Measurements from ENCODE around the gene NCOA3. TPM values are rescaled to one million over a fixed set of nuclear protein-coding genes. Genes with fewer than 3 reads are reported as not detected.
"Not testable (repeated sequence)": the region's sequence is repeated elsewhere in the genome, so short reads cannot be mapped to it uniquely, and the experiment has no call there.

NCOA3 gene
- total RNA-seq, 2 donors from 2014 or later: 55.4 to 58.2 TPM

DNA sequence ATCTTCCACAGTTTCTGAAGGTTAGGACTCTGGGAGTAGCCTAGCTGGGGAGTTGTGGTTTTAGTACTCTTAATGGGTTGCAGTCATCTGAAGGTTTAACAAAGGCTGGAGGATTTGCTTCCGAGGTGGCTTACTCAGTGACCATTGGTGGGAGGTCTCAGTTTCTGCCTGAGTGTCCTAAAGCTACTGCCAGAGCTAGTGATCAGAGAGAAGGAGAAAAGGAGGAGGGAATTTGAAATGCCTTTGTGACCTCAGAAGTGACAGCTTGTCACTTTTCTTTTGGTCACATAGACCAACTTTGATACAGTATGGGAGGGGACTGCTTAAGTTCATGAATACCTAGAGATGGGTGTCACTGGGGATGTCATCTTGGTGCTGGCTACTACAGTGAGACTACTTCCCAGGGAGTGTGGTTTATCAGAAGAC is 41.3 kb downstream of the NCOA3 start:
- Mint-ChIP-seq H3K4me1 (peaks cover 41% of the 10 kb centered on the region), H3K4me3 (no peak overlapping the region), H3K36me3 (ENCODE audit: low read depth) (peaks cover 2% of the 10 kb centered on the region), H3K27ac (peak overlapping the region; percentile 24), H3K27me3 (no peaks in the 10 kb centered on the region)
- H3K9me3 ChIP-seq (ENCODE audit: control insufficient read depth, low read length, poor library complexity, severe bottlenecking): no peaks in the 10 kb centered on the region
- ATAC-seq (peak; percentile 49), DNase-seq (no peak)

DNA sequence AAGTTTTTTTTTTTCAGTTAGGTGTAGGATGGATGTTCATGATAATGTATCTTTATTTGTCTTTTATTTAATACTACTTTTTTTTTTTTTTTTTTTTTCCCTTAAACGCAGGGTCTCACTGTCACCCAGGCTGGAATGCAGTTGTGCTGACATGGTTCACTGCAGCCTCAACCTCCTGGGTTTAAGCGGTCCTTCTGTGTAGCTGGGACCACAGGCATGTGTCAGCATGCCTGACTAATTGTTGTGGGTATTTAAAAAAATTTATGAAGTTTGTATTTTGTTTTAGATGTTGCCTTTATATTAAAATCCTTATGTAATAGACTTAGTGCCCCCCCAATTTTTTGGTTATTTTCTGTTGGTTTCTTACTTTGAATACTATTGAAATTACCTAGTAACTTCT is 42.6 kb downstream of the NCOA3 start:
- no peak for DNase-seq
- Mint-ChIP-seq H3K4me3 (no peak overlapping the region), H3K36me3 (ENCODE audit: low read depth) (peaks cover 2% of the 10 kb centered on the region), H3K4me1 (peaks cover 38% of the 10 kb centered on the region), H3K27ac (no peak overlapping the region), H3K27me3 (no peaks in the 10 kb centered on the region)
- no peaks in the 10 kb centered on the region for H3K9me3 ChIP-seq (ENCODE audit: control insufficient read depth, low read length, poor library complexity, severe bottlenecking)
- no peak for ATAC-seq

DNA sequence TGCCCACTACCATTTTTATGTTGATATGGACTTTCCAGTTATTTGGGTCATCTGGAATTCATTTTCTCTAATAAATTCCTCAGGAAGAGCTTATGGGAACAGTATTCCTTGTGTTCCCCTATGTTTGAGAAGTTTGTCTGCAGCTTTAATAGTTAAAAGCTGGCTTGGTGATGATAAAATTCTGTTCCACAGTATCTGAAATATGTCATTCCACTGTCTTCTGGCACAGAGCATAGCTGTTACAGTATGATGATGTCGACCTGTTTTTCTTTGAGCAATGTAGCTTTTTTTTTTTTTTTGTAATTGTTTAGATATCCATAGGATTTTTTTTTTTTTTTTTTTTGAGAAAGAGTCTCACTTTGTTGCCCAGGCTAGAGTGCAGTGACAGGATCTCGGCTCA is 43.2 kb downstream of the NCOA3 start:
- peaks cover 2% of the 10 kb centered on the region for H3K36me3 Mint-ChIP-seq (ENCODE audit: low read depth)
- ATAC-seq: no peak
- no peak overlapping the region for H3K27ac Mint-ChIP-seq
- H3K4me3 Mint-ChIP-seq: no peak overlapping the region
- DNase-seq: no peak
- H3K9me3 ChIP-seq (ENCODE audit: control insufficient read depth, low read length, poor library complexity, severe bottlenecking): no peaks in the 10 kb centered on the region
- peaks cover 39% of the 10 kb centered on the region for H3K4me1 Mint-ChIP-seq
- H3K27me3 Mint-ChIP-seq: no peaks in the 10 kb centered on the region

DNA sequence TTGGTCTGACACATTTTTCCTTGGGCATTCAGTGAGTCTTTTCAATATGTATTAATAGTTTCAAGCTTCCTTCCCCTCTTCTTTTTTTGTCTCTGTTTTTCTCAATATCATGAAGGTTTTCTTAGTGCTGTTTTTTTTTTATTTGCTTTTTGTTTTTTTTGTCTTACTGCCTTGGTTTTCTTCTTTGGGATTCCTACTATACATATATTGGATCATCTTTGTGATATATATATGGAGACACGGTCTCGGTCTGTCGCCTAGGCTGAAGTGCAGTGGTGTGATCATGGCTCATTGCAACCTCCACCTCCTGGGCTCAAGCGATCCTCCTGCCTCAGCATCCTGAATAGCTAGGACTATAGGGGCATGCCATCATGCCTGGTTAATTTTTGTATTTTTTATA is 43.8 kb downstream of the NCOA3 start:
- peaks cover 2% of the 10 kb centered on the region for H3K36me3 Mint-ChIP-seq (ENCODE audit: low read depth)
- ATAC-seq: no peak
- peak overlapping the region; percentile 39 for H3K27ac Mint-ChIP-seq
- H3K27me3 Mint-ChIP-seq: no peaks in the 10 kb centered on the region
- no peak overlapping the region for H3K4me3 Mint-ChIP-seq
- DNase-seq: no peak
- H3K4me1 Mint-ChIP-seq: peaks cover 35% of the 10 kb centered on the region
- no peaks in the 10 kb centered on the region for H3K9me3 ChIP-seq (ENCODE audit: control insufficient read depth, low read length, poor library complexity, severe bottlenecking)

DNA sequence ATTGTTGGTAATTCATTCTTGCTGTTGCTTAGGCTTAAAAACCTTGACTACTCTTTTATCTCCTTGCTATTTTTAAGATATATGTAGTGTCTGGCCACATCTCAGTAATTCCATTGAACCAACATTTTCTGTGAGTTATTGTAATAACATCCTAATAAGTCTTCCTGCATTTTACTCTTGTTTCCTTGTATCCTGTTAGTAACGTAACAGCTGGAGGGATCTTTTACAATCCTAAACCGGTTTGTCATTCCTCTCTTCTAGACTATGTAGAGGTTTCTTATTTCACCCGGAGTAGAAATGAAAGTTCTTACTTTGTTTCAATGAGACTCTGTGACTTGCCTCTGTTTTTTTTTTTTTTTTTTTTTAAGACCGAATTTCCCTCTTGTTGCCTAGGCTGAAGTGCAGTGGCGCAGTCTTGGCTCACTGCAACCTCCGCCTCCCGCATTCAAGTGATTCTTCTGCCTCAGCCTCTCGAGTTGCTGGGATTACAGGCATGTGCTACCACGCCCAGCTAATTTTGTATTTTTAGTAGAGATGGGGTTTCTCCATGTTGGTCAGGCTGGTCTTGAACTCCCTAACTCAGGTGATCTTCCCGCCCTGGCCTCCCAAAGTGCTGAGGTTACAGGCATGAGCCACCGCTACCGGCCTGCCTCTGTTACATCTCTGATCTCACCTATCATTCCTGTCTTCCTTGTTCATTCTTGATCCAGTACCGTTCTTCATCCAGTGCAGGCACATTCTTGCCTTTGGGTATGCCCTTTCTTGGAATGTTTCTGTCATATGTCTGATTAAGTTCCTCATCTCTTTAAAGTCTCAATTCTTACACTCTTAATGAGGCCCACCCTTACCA is 44.7 kb downstream of the NCOA3 start:
- H3K9me3 ChIP-seq (ENCODE audit: control insufficient read depth, low read length, poor library complexity, severe bottlenecking): no peaks in the 10 kb centered on the region
- DNase-seq: no peak
- H3K36me3 Mint-ChIP-seq (ENCODE audit: low read depth): peaks cover 2% of the 10 kb centered on the region
- ATAC-seq: no peak
- H3K4me3 Mint-ChIP-seq: no peak overlapping the region
- peaks cover 36% of the 10 kb centered on the region for H3K4me1 Mint-ChIP-seq
- H3K27me3 Mint-ChIP-seq: no peaks in the 10 kb centered on the region
- no peak overlapping the region for H3K27ac Mint-ChIP-seq

DNA sequence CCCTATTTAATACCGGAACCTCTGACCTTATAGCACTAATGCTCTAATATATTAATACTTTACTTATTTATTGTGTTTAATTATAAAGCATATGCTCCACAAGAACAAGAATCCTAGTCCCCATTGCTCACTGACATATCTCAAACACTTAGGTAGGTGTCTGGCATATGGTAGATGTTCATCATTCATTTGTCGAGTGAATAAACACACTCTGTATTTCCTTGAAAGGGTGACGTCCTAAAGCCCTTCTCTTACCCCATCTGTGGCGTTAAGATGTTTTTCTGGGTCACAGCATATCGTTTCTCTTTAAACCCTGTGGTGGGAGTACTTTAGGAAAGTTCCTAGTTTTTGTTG is 45.3 kb downstream of the NCOA3 start:
- H3K4me1 Mint-ChIP-seq: peaks cover 33% of the 10 kb centered on the region
- H3K36me3 Mint-ChIP-seq (ENCODE audit: low read depth): peaks cover 2% of the 10 kb centered on the region
- no peaks in the 10 kb centered on the region for H3K27me3 Mint-ChIP-seq
- H3K9me3 ChIP-seq (ENCODE audit: control insufficient read depth, low read length, poor library complexity, severe bottlenecking): no peaks in the 10 kb centered on the region
- ATAC-seq: no peak
- no peak for DNase-seq
- H3K27ac Mint-ChIP-seq: no peak overlapping the region
- H3K4me3 Mint-ChIP-seq: no peak overlapping the region

DNA sequence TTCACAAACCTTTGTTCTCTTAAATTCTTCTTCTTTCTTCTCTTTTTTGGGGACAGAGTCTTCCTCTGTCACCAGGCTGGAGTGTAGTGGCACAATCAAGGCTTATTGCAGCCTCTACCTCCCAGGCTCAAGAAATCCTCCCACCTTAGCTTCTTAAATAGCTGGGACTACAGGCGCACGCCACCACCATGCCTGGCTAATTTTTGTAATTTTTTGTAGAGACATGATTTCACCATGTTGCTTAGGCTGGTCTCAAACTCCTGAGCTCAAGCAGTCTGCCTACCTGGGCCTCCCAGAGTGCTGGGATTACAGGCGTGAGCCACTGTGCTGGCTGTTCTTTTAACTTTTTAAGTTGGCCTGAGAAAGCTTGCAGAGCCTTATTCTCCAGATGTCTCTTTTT is 48.0 kb downstream of the NCOA3 start:
- no peaks in the 10 kb centered on the region for H3K27me3 Mint-ChIP-seq
- H3K4me1 Mint-ChIP-seq: peaks cover 18% of the 10 kb centered on the region
- no peak overlapping the region for H3K4me3 Mint-ChIP-seq
- peak overlapping the region; percentile 57 for H3K27ac Mint-ChIP-seq
- DNase-seq (no peak), ATAC-seq (no peak)
- no peaks in the 10 kb centered on the region for H3K9me3 ChIP-seq (ENCODE audit: control insufficient read depth, low read length, poor library complexity, severe bottlenecking)
- peaks cover 2% of the 10 kb centered on the region for H3K36me3 Mint-ChIP-seq (ENCODE audit: low read depth)

DNA sequence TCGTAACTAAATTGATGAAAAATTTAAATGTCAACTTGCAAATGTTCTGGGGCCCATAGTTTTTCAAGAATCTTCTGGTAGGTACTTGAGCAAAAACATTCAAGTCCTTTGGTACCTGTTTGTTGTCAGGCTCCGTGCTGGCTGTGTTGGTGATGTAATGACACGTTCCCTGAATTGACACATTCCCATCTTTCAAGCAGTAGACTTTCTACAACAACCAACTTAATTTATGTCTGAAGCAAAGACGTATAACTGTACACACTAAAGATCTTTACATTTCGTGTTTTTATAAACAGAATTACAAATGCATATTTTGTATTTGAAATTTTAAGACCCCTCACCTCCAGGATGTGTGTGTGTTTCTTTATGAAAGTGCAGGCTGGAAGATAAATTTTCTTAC is 49.5 kb downstream of the NCOA3 start:
- Mint-ChIP-seq H3K27me3 (no peaks in the 10 kb centered on the region), H3K4me3 (no peak overlapping the region), H3K4me1 (peaks cover 15% of the 10 kb centered on the region), H3K36me3 (ENCODE audit: low read depth) (peaks cover 2% of the 10 kb centered on the region), H3K27ac (no peak overlapping the region)
- no peak for DNase-seq
- H3K9me3 ChIP-seq (ENCODE audit: control insufficient read depth, low read length, poor library complexity, severe bottlenecking): no peaks in the 10 kb centered on the region
- ATAC-seq: no peak

DNA sequence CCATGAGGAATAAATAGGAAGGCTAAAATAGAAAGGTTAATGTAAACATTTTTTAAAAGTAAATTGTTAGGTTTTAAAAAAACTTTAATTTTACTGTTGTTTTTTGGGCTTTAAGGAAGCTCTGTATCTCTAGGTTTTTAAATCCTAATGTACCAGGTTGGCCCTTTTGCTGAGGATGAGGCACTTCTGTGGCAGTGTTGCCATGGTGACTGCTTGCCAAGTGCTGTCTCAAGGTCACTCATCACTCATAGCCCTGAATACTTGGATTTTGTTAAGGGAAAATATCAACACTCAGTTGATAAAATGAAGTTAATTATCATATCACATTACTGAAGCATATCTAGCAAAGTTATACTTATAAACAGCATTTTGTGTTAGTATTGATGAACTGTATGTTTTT is 50.2 kb downstream of the NCOA3 start:
- no peaks in the 10 kb centered on the region for H3K9me3 ChIP-seq (ENCODE audit: control insufficient read depth, low read length, poor library complexity, severe bottlenecking)
- DNase-seq (no peak), ATAC-seq (no peak)
- Mint-ChIP-seq H3K27ac (no peak overlapping the region), H3K27me3 (no peaks in the 10 kb centered on the region), H3K4me3 (no peak overlapping the region), H3K36me3 (ENCODE audit: low read depth) (no peaks in the 10 kb centered on the region), H3K4me1 (peaks cover 12% of the 10 kb centered on the region)

DNA sequence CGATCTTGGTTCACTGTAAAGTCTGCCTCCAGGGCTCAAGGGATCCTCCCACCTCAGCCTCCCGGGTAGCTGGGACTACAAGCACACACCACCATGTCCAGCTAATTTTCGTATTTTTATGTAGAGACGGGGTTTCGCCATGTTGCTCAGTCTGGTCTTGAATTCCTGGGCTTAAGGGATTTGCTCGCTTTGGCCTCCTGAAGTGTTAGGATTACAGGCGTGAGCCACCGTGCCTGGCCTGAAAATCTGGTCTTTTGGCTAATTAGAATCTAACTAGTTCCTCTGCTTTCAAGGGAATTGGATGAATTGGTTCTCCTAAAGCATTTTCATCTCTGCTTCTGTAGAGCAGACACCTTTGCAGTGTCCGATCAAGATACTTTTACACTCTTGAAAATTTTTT is 51.3 kb downstream of the NCOA3 start:
- Mint-ChIP-seq H3K36me3 (ENCODE audit: low read depth) (no peaks in the 10 kb centered on the region), H3K4me3 (no peak overlapping the region), H3K4me1 (peaks cover 12% of the 10 kb centered on the region), H3K27ac (no peak overlapping the region), H3K27me3 (no peaks in the 10 kb centered on the region)
- DNase-seq (no peak), ATAC-seq (no peak)
- H3K9me3 ChIP-seq (ENCODE audit: control insufficient read depth, low read length, poor library complexity, severe bottlenecking): no peaks in the 10 kb centered on the region

DNA sequence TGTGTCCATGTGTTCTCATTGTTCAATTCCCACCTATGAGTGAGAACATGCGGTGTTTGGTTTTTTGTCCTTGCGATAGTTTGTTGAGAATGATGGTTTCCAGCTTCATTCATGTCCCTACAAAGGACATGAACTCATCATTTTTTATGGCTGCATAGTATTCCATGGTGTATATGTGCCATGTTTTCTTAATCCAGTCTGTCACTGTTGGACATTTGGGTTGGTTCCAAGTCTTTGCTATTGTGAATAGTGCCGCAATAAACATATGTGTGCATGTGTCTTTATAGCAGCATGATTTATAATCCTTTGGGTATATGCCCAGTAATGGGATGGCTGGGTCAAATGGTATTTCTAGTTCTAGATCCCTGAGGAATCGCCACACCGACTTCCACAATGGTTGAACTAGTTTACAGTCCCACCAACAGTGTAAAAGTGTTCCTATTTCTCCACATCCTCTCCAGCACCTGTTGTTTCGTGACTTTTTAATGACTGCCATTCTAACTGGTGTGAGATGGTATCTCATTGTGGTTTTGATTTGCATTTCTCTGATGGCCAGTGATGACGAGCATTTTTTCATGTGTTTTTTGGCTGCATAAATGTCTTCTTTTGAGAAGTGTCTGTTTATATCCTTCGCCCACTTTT is 52.0 kb downstream of the NCOA3 start:
- not testable (repeated sequence) for H3K9me3 ChIP-seq (ENCODE audit: control insufficient read depth, low read length, poor library complexity, severe bottlenecking); H3K36me3 Mint-ChIP-seq (ENCODE audit: low read depth); DNase-seq; H3K27ac Mint-ChIP-seq; H3K27me3 Mint-ChIP-seq; ATAC-seq; H3K4me3 Mint-ChIP-seq
- peaks cover 16% of the 10 kb centered on the region for H3K4me1 Mint-ChIP-seq

DNA sequence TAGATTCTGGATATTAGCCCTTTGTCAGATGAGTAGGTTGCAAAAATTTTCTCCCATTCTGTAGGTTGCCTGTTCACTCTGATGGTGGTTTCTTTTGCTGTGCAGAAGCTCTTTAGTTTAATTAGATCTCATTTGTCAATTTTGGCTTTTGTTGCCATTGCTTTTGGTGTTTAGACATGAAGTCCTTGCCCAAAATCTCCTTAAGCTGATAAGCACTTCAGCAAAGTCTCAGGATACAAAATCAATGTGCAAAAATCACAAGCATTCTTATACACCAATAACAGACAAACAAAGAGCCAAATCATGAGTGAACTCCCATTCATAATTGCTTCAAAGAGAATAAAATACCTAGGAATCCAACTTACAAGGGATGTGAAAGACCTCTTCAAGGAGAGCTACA is 52.6 kb downstream of the NCOA3 start:
- H3K27ac Mint-ChIP-seq; H3K27me3 Mint-ChIP-seq; H3K9me3 ChIP-seq (ENCODE audit: control insufficient read depth, low read length, poor library complexity, severe bottlenecking); DNase-seq; ATAC-seq; H3K36me3 Mint-ChIP-seq (ENCODE audit: low read depth); H3K4me3 Mint-ChIP-seq: not testable (repeated sequence)
- H3K4me1 Mint-ChIP-seq: peaks cover 20% of the 10 kb centered on the region

DNA sequence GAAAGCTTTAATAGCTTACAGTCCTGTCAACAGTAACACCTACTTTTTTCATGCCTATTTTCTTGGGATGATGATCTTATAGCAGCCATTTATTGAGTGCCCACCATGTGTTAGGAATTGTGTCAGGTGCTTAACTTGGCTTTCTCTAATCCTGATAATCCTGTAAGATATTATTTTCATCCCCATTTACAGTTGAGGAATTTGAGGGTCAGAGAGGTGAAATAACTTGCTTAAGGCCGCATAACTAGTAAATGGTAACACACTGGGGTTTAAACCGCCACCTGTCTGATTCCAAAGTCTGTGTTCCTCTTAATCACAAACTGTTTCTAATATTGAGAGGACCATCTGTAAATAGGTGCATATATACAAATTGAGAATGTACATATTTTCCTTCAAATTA is 55.5 kb downstream of the NCOA3 start:
- Mint-ChIP-seq H3K27ac (peak overlapping the region; percentile 27), H3K4me3 (no peak overlapping the region), H3K4me1 (peaks cover 26% of the 10 kb centered on the region), H3K27me3 (no peaks in the 10 kb centered on the region), H3K36me3 (ENCODE audit: low read depth) (no peaks in the 10 kb centered on the region)
- DNase-seq (no peak), ATAC-seq (no peak)
- no peaks in the 10 kb centered on the region for H3K9me3 ChIP-seq (ENCODE audit: control insufficient read depth, low read length, poor library complexity, severe bottlenecking)

DNA sequence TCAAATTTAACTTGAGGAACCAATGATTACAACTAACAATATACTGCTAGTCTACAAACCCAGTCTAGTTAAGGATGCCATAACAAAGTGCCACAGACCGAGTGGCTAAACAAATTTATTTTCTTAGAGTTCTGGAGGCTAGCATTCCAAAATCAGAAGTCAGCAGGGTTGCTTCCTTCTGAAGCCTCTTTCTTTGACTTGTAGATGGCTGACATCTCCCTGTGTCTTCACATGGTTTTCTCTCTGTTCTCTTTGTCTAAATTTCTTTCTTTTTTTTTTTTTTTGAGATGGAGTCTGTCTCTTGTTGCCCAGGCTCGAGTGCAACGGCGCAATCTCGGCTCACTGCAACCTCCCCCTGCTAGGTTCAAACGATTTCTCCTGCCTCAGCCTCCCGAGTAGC is 56.1 kb downstream of the NCOA3 start:
- no peak overlapping the region for H3K4me3 Mint-ChIP-seq
- H3K27me3 Mint-ChIP-seq: no peaks in the 10 kb centered on the region
- no peaks in the 10 kb centered on the region for H3K9me3 ChIP-seq (ENCODE audit: control insufficient read depth, low read length, poor library complexity, severe bottlenecking)
- H3K27ac Mint-ChIP-seq: no peak overlapping the region
- no peaks in the 10 kb centered on the region for H3K36me3 Mint-ChIP-seq (ENCODE audit: low read depth)
- no peak for DNase-seq
- peaks cover 27% of the 10 kb centered on the region for H3K4me1 Mint-ChIP-seq
- ATAC-seq: no peak

Measured in T-helper 17 cell (primary cell).